HEK293T (cell line): ENCODE data around the gene NPHP3.

ENCODE experiments used
- CTCF ChIA-PET: fragments of 350-600 bp; formaldehyde crosslinking; extraction: SDS; loops from one replicate; lab custom pipeline; 2021; ENCODE audit warnings: antibody characterized with exemption, inconsistent platforms; lab: Yijun Ruan, JAX
- POLR2A ChIA-PET: fragments of 350-600 bp; formaldehyde crosslinking; extraction: SDS; loops from one replicate; lab custom pipeline; 2020; ENCODE audit warnings: antibody characterized with exemption, inconsistent platforms; lab: Yijun Ruan, JAX
- DNase-seq: peaks from one replicate; pipeline ENCODE4 v3.0.0; 2012; ENCODE audit warnings: mixed read lengths; ENCODE audit errors: extremely low spot score
- ARNT ChIP-seq: fragments of 450-650 bp; IDR thresholded peaks from 2 replicates; pipeline ENCODE4 v1.6.1; 2017; ENCODE audit warnings: mild to moderate bottlenecking
- BHLHE40 ChIP-seq: fragments of 450-650 bp; IDR thresholded peaks from 2 replicates; pipeline ENCODE4 v1.6.1; 2016; ENCODE audit warnings: mild to moderate bottlenecking, moderate library complexity, borderline replicate concordance
- CTBP1 ChIP-seq: fragments of 450-650 bp; IDR thresholded peaks from 2 replicates; pipeline ENCODE4 v1.6.1; 2016; ENCODE audit warnings: borderline replicate concordance
- ELF4 ChIP-seq: fragments of 450-650 bp; IDR thresholded peaks from 2 replicates; pipeline ENCODE4 v1.6.1; 2017; ENCODE audit warnings: antibody characterized with exemption
- FOXA1 ChIP-seq: fragments of 450-650 bp; IDR thresholded peaks from 2 replicates; pipeline ENCODE4 v1.6.1; 2016; ENCODE audit warnings: mild to moderate bottlenecking
- FOXK2 ChIP-seq: fragments of 450-650 bp; IDR thresholded peaks from 2 replicates; pipeline ENCODE4 v1.6.1; 2016; ENCODE audit warnings: mild to moderate bottlenecking
- FOXM1 ChIP-seq: fragments of 450-650 bp; IDR thresholded peaks from 2 replicates; pipeline ENCODE4 v1.6.1; 2017; ENCODE audit warnings: mild to moderate bottlenecking, borderline replicate concordance
- HDGF ChIP-seq: fragments of 450-650 bp; IDR thresholded peaks from 2 replicates; pipeline ENCODE4 v1.6.1; 2017; ENCODE audit warnings: antibody characterized with exemption, borderline replicate concordance
- L3MBTL2 ChIP-seq: fragments of 450-650 bp; conservative IDR thresholded peaks from 2 replicates; pipeline ENCODE4 v1.6.1; 2016; ENCODE audit warnings: mild to moderate bottlenecking
- LEF1 ChIP-seq: fragments of 450-650 bp; IDR thresholded peaks from 2 replicates; pipeline ENCODE4 v1.6.1; 2017; ENCODE audit warnings: mild to moderate bottlenecking, borderline replicate concordance
- NFRKB ChIP-seq: fragments of 450-650 bp; IDR thresholded peaks from 2 replicates; pipeline ENCODE4 v1.6.1; 2016; ENCODE audit warnings: mild to moderate bottlenecking, moderate library complexity
- SP1 ChIP-seq: fragments of 450-650 bp; IDR thresholded peaks from 2 replicates; pipeline ENCODE4 v1.6.1; 2017
- SUZ12 ChIP-seq: fragments of 450-650 bp; IDR thresholded peaks from 2 replicates; pipeline ENCODE4 v1.6.1; 2016; ENCODE audit warnings: mild to moderate bottlenecking
- TARDBP ChIP-seq: fragments of 450-650 bp; IDR thresholded peaks from 2 replicates; pipeline ENCODE4 v1.6.1; 2016
- ZNF384 ChIP-seq: fragments of 450-650 bp; IDR thresholded peaks from 2 replicates; pipeline ENCODE4 v1.6.1; 2016
- TF ChIP-seq, protein P1 (sequence below): fragments of 450-650 bp; IDR thresholded peaks from 2 replicates; pipeline ENCODE4 v1.6.1; 2016

Gene NPHP3

DNA sequence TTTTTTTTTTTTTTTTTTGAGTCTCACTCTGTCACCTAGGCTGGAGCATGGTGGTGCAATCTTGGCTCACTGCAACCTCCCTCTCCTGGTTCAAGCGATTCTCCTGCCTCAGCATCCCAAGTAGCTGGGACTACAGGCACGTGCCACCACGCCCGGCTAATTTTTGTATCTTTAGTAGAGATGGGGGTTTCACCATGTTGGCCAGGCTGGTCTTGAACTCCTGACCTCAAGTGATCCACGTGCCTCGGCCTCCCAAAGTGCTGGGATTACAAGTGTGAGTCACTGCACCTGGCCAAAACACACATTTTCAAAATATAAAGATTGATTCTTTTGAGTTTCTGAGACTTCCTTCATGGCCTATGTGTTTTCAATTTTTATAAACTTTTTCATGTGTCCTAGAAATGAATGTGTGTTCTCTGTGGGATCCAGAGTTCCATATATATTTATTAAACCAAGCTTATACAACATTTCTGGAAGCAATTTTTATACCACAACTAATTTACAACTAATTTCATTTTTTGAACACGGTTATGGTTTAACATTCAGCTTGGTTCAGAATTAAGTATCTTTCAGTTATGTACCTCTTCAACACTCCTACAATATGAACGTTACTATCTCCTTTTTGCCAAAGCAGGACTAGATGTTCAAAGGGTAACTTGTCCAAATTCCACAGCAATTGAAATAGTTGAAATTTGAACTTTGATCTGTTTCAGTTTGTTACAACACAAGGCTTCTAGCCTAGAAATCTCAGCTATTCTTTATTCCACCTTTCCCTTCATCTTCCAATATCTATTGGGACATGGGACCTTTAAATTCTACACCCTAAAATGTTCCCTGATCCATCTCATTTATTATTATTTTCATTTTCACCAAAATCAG lies 64.1 kb downstream of the NPHP3 start:
- no peak for DNase-seq
- CTCF ChIA-PET = interaction anchor here (0.6 kb wide), 1 partner anchor 1196 kb away, joined by 3 read pairs; no protein-coding TSS in a partner anchor

DNA sequence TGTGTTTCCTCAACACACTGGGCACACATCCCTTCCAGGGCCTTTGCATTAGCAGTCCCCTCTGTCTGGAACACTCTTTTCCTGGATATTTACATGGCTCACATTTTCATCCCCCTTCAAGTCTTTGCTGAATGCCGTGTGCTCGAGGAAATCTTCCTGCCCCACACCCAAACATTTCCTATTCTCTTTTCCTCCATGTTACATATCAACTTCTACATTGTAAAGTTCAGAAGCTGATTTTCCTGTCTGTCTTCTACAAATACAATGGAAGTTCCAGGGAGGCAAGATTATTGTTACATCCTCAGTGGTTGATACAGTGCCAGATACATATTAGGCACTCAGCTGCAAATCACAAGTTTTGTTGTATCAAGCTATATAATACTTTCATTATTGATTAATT lies 66.7 kb downstream of the NPHP3 start:
- CTCF ChIA-PET = no interaction called here
- TF ChIP-seq FOXA1 = no peak
- no peak for TF ChIP-seq ELF4
- TF ChIP-seq SUZ12 = no peak
- TF ChIP-seq SP1 = no peak
- no peak for TF ChIP-seq LEF1
- TF ChIP-seq ARNT = no peak
- no peak for TF ChIP-seq TARDBP
- no peak for TF ChIP-seq L3MBTL2
- no peak for TF ChIP-seq BHLHE40
- no peak for TF ChIP-seq CTBP1
- TF ChIP-seq FOXM1 = no peak
- no peak for TF ChIP-seq FOXK2
- TF ChIP-seq HDGF = no peak
- no peak for DNase-seq
- POLR2A ChIA-PET = no interaction called here

More for the DNA sequence above, 64.1 kb downstream of the NPHP3 start:
- POLR2A ChIA-PET = interaction anchor here (0.7 to 2.4 kb wide), 6 partner anchors 10 to 63 kb away, joined by 3 to 6 read pairs (median 4); no protein-coding TSS in a partner anchor
- TF ChIP-seq L3MBTL2 (peak; percentile 76), BHLHE40 (no peak)

DNA sequence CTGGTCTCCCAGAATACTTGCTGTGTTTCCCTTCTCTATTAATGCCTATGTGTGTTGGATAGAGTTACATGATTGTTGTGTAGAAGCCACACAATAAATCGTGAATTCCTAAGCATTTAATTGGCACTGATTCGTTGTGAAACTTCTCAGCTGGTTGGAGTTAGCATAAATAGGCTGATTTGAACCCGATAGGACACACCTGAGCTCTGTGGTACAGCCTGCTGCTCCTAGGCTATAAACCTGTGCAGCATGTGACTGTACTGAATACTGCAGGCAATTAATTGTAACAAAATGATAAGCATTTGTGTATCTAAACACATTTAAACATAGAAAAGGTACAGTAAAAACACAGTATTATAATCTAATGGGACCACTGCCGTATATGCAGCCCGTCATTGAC lies 67.5 kb downstream of the NPHP3 start:
- DNase-seq = no peak
- ChIA-PET CTCF (interaction anchor here (0.7 kb wide), 1 partner anchor 12 kb away, joined by 3 read pairs; no protein-coding TSS in a partner anchor), POLR2A (no interaction called here)
- no peak for TF ChIP-seq SP1
- no peak for TF ChIP-seq LEF1
- TF ChIP-seq SUZ12 = no peak
- TF ChIP-seq BHLHE40 = no peak
- no peak for TF ChIP-seq FOXM1
- TF ChIP-seq TARDBP = no peak
- no peak for TF ChIP-seq CTBP1
- no peak for TF ChIP-seq L3MBTL2
- no peak for TF ChIP-seq ARNT
- TF ChIP-seq HDGF = no peak
- TF ChIP-seq FOXK2 = no peak
- no peak for TF ChIP-seq ZNF384
- TF ChIP-seq, protein P1, sequence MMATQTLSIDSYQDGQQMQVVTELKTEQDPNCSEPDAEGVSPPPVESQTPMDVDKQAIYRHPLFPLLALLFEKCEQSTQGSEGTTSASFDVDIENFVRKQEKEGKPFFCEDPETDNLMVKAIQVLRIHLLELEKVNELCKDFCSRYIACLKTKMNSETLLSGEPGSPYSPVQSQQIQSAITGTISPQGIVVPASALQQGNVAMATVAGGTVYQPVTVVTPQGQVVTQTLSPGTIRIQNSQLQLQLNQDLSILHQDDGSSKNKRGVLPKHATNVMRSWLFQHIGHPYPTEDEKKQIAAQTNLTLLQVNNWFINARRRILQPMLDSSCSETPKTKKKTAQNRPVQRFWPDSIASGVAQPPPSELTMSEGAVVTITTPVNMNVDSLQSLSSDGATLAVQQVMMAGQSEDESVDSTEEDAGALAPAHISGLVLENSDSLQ = no peak

DNA sequence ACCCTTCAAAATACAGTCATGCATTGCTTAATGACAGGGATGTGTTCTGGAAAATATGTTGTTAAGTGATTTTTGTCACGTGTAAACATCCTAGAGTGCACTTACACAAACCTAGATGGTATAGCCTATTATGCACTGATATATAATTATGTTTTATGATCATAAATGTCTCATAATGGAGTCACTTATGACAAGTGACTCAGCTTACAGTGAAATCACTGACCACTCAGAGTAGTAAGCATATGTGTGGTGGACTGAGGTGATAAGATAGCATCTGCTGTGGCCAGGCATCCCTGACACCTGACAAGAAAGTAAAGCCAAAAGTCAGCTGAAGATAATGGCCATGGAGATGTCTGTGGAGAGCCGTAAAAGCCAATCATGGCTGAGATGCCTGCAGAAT lies 68.0 kb downstream of the NPHP3 start:
- ChIA-PET CTCF (interaction anchor here (0.7 kb wide), 1 partner anchor 12 kb away, joined by 3 read pairs; no protein-coding TSS in a partner anchor), POLR2A (no interaction called here)
- TF ChIP-seq CTBP1 (no peak), ELF4 (no peak), SUZ12 (no peak)
- no peak for DNase-seq

DNA sequence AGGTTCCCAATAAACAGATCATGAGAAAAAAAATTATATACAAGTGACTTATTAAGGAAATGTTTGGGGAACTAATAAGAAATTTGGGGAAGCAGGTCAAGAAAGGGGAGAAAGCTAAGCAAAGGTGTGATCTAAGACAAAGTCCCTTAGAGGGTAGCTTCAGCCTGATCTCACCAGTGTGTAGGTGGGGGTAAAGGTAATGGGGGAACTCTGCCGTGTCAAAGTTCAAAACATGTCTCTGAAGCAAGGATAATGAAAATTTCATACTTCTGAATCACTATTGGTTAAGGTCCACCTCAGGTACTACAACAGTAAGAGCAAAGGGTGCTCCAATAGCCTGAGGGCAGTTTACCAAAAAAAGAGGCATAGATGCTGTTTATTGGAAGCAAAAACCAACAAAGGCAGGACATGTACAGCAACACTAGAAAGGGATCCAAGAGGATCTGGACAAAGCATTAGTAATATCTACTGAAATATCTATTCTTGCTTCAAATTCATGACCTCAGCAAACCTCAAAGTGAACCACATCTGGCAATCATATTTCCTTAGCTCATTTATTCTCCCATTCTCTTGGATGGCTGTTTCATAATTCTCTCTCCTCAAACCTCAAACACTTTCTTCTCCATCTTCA lies 69.5 kb downstream of the NPHP3 start:
- CTCF ChIA-PET = interaction anchor here (0.8 kb wide), 1 partner anchor 402 kb away, joined by 3 read pairs; no protein-coding TSS in a partner anchor
- DNase-seq = no peak
- TF ChIP-seq FOXK2 (no peak), ZNF384 (no peak)
- POLR2A ChIA-PET = no interaction called here

DNA sequence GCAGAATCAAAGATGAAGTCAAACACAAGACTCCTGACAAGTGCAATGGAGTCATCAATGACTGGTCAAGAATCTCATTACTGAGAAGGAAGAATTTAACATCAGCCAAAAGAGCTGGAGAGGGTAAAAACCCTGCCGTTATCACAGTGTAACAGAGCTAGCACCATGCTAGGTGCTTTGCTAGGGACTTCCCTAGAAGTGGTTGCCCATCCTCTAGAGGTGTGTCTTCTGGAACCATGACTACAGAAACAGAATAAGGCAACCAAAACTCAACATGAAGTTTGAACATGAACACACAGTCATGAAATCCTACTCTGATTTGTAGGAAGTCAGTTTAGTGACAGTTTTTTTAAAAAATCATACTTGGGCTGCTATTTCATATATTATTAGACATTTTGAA lies 72.1 kb downstream of the NPHP3 start:
- ChIA-PET CTCF (interaction anchor here (0.7 kb wide), 1 partner anchor 114 kb away, joined by 3 read pairs; no protein-coding TSS in a partner anchor), POLR2A (interaction anchor here (1.4 kb wide), 1 partner anchor 10 kb away, joined by 3 read pairs; no protein-coding TSS in a partner anchor)
- no peak for DNase-seq
- TF ChIP-seq TARDBP = no peak
- TF ChIP-seq SP1 = no peak
- TF ChIP-seq ELF4 = no peak
- TF ChIP-seq SUZ12 = no peak
- TF ChIP-seq LEF1 = no peak
- TF ChIP-seq FOXA1 = no peak
- no peak for TF ChIP-seq CTBP1
- TF ChIP-seq NFRKB = no peak
- no peak for TF ChIP-seq ZNF384
- TF ChIP-seq BHLHE40 = no peak
- TF ChIP-seq L3MBTL2 = no peak
- TF ChIP-seq FOXK2 = no peak
- no peak for TF ChIP-seq HDGF
- no peak for TF ChIP-seq ARNT
- no peak for TF ChIP-seq FOXM1

DNA sequence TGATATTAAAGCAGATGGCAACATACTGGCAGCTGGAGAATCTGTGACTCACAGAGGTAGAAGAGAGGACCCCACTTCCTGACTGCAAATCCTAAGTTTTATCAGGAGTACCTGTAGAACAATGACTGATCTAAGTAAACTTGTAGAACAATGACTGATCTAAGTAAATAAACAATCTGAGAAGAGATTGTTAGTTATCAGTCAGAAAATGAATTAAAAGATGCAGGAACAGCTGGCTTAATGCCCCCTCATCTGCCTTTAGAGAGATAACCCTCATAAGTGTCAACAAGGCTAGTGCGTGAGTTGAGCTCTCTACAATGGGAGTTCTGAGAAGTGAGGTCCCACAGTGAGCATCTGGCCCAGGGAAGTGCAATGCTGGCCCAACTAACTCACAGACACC lies 77.2 kb downstream of the NPHP3 start:
- POLR2A ChIA-PET = interaction anchor here (0.6 kb wide), 1 partner anchor 14 kb away, joined by 3 read pairs; the partner anchor contains the start of gene ACAD11

More for the DNA sequence above, 77.2 kb downstream of the NPHP3 start:
- CTCF ChIA-PET = interaction anchor here (0.7 kb wide), 1 partner anchor 351 kb away, joined by 3 read pairs; no protein-coding TSS in a partner anchor
- DNase-seq = no peak
- TF ChIP-seq HDGF (no peak), SUZ12 (no peak), ELF4 (no peak)
